Neural crest cell (in vitro differentiated cells): Measurements from ENCODE around the gene IPO13. TPM values are rescaled to one million over a fixed set of nuclear protein-coding genes. Genes with fewer than 3 reads are reported as not detected.
A peak's percentile ranks its signal among the peaks of the same experiment; 100 is the strongest.

ENCODE experiments used
- DNase-seq: peaks from one replicate; pipeline ENCODE4 v3.0.0; 2021; ENCODE audit warnings: low read depth, mixed read lengths, low spot score
- H3K27ac Mint-ChIP-seq: one replicate; pipeline ENCODE4 v1.8.0; 2021; ENCODE audit warnings: mild to moderate bottlenecking, mixed read lengths; ENCODE audit not compliant: unreplicated experiment
- H3K27me3 Mint-ChIP-seq: 2 replicates; pipeline ENCODE4 v1.8.0; 2021; ENCODE audit warnings: low read depth, mild to moderate bottlenecking, mixed read lengths
- H3K36me3 Mint-ChIP-seq: 2 replicates; pipeline ENCODE4 v1.8.0; 2021; ENCODE audit warnings: low read depth, mild to moderate bottlenecking, mixed read lengths
- H3K4me1 Mint-ChIP-seq: 2 replicates; pipeline ENCODE4 v1.8.0; 2021; ENCODE audit warnings: mixed read lengths
- H3K4me3 Mint-ChIP-seq: one replicate; pipeline ENCODE4 v1.8.0; 2021; ENCODE audit warnings: mild to moderate bottlenecking, mixed read lengths
- H3K9me3 Mint-ChIP-seq: 2 replicates; pipeline ENCODE4 v1.8.0; 2021; ENCODE audit warnings: mixed read lengths
- total RNA-seq: library from RNA; stranded (reverse); gene quantifications from 2 replicates; pipeline ENCODE4 v1.2.1, GENCODE V29; 2021
- TF ChIP-seq, protein P1 (sequence below): fragments of 200-600 bp; sonication (generic); conservative IDR thresholded peaks from 2 replicates; pipeline ENCODE4 v1.5.0; 2021; ENCODE audit warnings: antibody characterized with exemption, mild to moderate bottlenecking

Gene IPO13
- total RNA-seq, 1 donor from 2014 or later, result 44.1 TPM

- no peak for DNase-seq
- peaks cover 39% of the 10 kb centered on the region for H3K4me1 Mint-ChIP-seq
- H3K4me3 Mint-ChIP-seq, result peak overlapping the region; percentile 98
- H3K36me3 Mint-ChIP-seq, result no peaks in the 10 kb centered on the region
- TF ChIP-seq, protein P1, sequence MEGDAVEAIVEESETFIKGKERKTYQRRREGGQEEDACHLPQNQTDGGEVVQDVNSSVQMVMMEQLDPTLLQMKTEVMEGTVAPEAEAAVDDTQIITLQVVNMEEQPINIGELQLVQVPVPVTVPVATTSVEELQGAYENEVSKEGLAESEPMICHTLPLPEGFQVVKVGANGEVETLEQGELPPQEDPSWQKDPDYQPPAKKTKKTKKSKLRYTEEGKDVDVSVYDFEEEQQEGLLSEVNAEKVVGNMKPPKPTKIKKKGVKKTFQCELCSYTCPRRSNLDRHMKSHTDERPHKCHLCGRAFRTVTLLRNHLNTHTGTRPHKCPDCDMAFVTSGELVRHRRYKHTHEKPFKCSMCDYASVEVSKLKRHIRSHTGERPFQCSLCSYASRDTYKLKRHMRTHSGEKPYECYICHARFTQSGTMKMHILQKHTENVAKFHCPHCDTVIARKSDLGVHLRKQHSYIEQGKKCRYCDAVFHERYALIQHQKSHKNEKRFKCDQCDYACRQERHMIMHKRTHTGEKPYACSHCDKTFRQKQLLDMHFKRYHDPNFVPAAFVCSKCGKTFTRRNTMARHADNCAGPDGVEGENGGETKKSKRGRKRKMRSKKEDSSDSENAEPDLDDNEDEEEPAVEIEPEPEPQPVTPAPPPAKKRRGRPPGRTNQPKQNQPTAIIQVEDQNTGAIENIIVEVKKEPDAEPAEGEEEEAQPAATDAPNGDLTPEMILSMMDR, result no peak
- H3K27me3 Mint-ChIP-seq, result no peaks in the 10 kb centered on the region
- H3K9me3 Mint-ChIP-seq, result no peaks in the 10 kb centered on the region
- H3K27ac Mint-ChIP-seq, result no peak overlapping the region
These were observed 24.7 kb downstream of the IPO13 start for GRCh38 chr1:43971336-43971980.

DNA sequence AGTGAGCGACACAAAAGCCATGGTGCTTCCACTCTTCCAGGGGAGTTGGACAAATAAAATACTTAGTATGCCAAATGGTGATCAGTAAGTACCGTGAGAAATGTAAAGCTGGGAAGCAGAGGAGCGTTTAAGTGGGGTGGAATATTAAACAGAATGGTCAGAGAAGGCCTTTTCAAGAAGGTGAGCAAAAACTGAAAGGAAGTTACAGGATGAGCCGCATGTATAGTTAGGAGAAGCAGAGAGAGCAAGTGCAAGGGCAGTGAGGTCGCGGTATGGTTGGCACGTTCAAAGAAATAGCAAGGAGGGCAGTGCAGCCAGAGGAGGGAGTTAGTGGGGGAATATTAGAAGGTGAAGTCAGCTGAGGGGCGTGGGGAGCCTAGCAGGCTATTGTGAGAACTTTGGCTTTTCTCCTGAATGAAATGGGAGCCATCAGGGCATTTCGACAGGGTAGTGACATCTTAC is 27.3 kb downstream of the IPO13 start:
- Mint-ChIP-seq H3K4me1 (peaks cover 63% of the 10 kb centered on the region), H3K36me3 (peaks cover 11% of the 10 kb centered on the region), H3K27ac (peak overlapping the region; percentile 93), H3K9me3 (no peaks in the 10 kb centered on the region), H3K4me3 (peak overlapping the region; percentile 93), H3K27me3 (no peaks in the 10 kb centered on the region)
- no peak for DNase-seq
- TF ChIP-seq, protein P1, result no peak

DNA sequence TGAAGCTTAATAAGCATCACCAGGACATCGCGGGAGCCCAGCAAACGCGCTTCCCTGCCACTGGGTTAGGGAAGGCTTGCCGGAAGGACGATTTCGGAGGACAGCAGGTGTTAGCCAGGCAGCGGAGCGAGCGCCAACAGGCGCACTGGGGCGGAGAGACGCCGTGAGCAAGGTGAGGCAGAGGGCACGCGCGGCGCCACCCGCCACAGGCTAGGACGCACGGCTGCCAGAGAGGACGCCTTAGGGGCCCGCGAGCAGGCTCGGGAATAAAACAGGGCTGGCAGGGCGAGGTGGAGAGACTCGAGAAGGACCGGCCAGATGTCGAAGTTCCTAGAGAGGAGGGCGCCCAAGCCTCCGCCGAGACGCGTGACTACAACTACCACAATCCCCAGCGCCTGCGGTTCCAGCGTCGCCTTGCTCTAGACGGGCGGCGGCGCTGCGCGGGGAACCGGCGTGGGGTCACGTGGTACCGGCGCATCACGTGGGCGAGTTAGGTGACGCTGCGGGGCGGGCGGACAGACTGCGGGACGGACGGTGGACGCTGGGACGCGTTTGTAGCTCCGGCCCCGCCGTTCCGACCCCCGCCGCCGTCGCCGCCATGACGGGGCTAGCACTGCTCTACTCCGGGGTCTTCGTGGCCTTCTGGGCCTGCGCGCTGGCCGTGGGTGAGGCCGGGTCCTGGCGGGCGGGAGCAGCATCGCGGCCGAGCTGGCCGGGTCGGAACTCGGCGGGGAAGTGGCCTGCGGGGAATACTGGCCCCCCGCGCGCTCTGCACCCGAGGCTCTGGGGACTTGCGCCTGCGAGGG is 27.9 kb downstream of the IPO13 start, which contains the start of gene ATP6V0B:
Gene ATP6V0B (plus strand): TSS at position 518 of the 806 bp plus-strand sequence. CDS start 81 bp downstream, at position 599.
- H3K27me3 Mint-ChIP-seq, result no peaks in the 10 kb centered on the region
- no peaks in the 10 kb centered on the region for H3K9me3 Mint-ChIP-seq
- H3K36me3 Mint-ChIP-seq, result peaks cover 11% of the 10 kb centered on the region
- peak; percentile 94 for DNase-seq
- TF ChIP-seq, protein P1, result peak; percentile 45
- peak within 1 kb of the TSS; percentile 93 for H3K27ac Mint-ChIP-seq
- peak within 1 kb of the TSS; percentile 93 for H3K4me3 Mint-ChIP-seq
- peaks cover 58% of the 10 kb centered on the region for H3K4me1 Mint-ChIP-seq

- H3K4me1 Mint-ChIP-seq, result peaks cover 58% of the 10 kb centered on the region
- H3K9me3 Mint-ChIP-seq, result no peaks in the 10 kb centered on the region
- TF ChIP-seq, protein P1, result no peak
- DNase-seq, result no peak
- H3K27me3 Mint-ChIP-seq, result no peaks in the 10 kb centered on the region
- H3K27ac Mint-ChIP-seq, result peak overlapping the region; percentile 84
- peak overlapping the region; percentile 93 for H3K4me3 Mint-ChIP-seq
- peaks cover 11% of the 10 kb centered on the region for H3K36me3 Mint-ChIP-seq
These were observed 28.7 kb downstream of the IPO13 start for GRCh38 chr1:43975249-43975961.

DNA sequence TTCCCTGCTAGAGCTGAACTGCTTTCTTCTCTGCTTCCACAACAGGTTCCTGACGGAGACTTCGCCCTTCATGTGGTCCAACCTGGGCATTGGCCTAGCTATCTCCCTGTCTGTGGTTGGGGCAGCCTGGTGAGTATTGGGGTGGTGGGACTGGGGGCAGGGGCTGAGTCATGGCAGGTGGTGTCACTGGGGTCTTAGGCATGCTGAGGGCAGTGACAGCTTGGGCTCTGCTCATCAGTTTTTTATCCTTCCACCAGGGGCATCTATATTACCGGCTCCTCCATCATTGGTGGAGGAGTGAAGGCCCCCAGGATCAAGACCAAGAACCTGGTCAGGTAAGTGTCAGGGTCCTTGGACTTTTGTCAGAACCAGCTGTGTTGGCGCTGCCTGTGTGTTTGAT is 29.3 kb downstream of the IPO13 start:
- H3K27ac Mint-ChIP-seq, result peak overlapping the region; percentile 84
- H3K27me3 Mint-ChIP-seq, result no peaks in the 10 kb centered on the region
- H3K36me3 Mint-ChIP-seq, result peaks cover 14% of the 10 kb centered on the region
- H3K4me3 Mint-ChIP-seq, result peak overlapping the region; percentile 93
- TF ChIP-seq, protein P1, result no peak
- no peaks in the 10 kb centered on the region for H3K9me3 Mint-ChIP-seq
- no peak for DNase-seq
- peaks cover 57% of the 10 kb centered on the region for H3K4me1 Mint-ChIP-seq
